Mammary epithelial cell (primary cell): ENCODE results near the gene FLCN.

Experiments used
- CTCF ChIP-seq, 2 donors: IDR thresholded peaks in 1 of 2; conservative IDR thresholded peaks in 1 of 2; 2 replicates each; pipeline ENCODE4 v1.5.1; 2011 to 2012; ENCODE audit warnings: inconsistent platforms in 2 of 2, low read length in 2 of 2, mild to moderate bottlenecking in 2 of 2, control low read depth in 1 of 2, low read depth in 1 of 2; ENCODE audit not compliant: insufficient read depth in 1 of 2; ENCODE audit errors: extremely low read depth in 1 of 2
- EZH2 ChIP-seq: IDR thresholded peaks from 2 replicates; pipeline ENCODE4 v1.6.1; 2012; ENCODE audit warnings: low read length, inconsistent platforms, borderline replicate concordance

- no peak for TF ChIP-seq CTCF (conservative IDR thresholded peaks at IDR 0.05 in 1 of 2, IDR thresholded peaks at IDR 0.05 in 1 of 2; ENCODE audit: extremely low read depth in 1 of 2, insufficient read depth in 1 of 2, low read depth in 1 of 2, low read length in 2 of 2)
- TF ChIP-seq EZH2 = no peak
Measured at GRCh38 chr17:17235212-17236174, 1.5 kb downstream of the FLCN start.
